Hypothalamus (tissue), 51 donors: Measurements from ENCODE around the gene NPW.

Source experiments
- DNase-seq, 51 donors: peaks; one replicate each; lab custom pipeline; 2025; lab: John Stamatoyannopoulos, UW

The NPW gene

GRCh38 chr16:2015117-2015946 lies 4.3 kb upstream of the NPW start:
- DNase-seq = no peak

GRCh38 chr16:2015947-2016208 lies 3.7 kb upstream of the NPW start:
- DNase-seq = no peak

GRCh38 chr16:2016407-2016922 lies 3.1 kb upstream of the NPW start:
- no peak for DNase-seq

- DNase-seq = no peak
Observed at GRCh38 chr16:2019921-2020831, 591 bp downstream of the NPW start.

GRCh38 chr16:2022723-2023091 lies 3.1 kb downstream of the NPW start:
- DNase-seq = no peak

- DNase-seq = peak; percentile 48 to 98 (median 85)
Observed at GRCh38 chr16:2023092-2024031, 3.8 kb downstream of the NPW start.

- DNase-seq = no peak
Observed at GRCh38 chr16:2024032-2024420, 4.4 kb downstream of the NPW start.

- DNase-seq = no peak
Observed at GRCh38 chr16:2025251-2025650, 5.7 kb downstream of the NPW start.

GRCh38 chr16:2025878-2026460 lies 6.4 kb downstream of the NPW start:
- DNase-seq = no peak

- DNase-seq = peak in 22 of 51 donors; percentile 5 to 67 (median 25)
Observed at GRCh38 chr16:2026461-2027023, 7.0 kb downstream of the NPW start, which contains the start of gene NHERF2. Gene NHERF2, plus strand, starts transcription at chr16:2026902. Its CDS starts 104 bp downstream, at chr16:2027006.

GRCh38 chr16:2027024-2028010 lies 7.7 kb downstream of the NPW start:
- peak in 1 of 51 donors; percentile 58 for DNase-seq

- DNase-seq = no peak
Observed at GRCh38 chr16:2028146-2028545, 8.6 kb downstream of the NPW start.

GRCh38 chr16:2028620-2029220 lies 9.1 kb downstream of the NPW start:
- DNase-seq = no peak

- no peak for DNase-seq
Observed at GRCh38 chr16:2029350-2029749, 9.8 kb downstream of the NPW start.

GRCh38 chr16:2030036-2030435 lies 10.5 kb downstream of the NPW start:
- DNase-seq = no peak

- no peak for DNase-seq
Observed at GRCh38 chr16:2031081-2031577, 11.5 kb downstream of the NPW start.

- DNase-seq = peak in 27 of 51 donors; percentile 14 to 75 (median 44)
Observed at GRCh38 chr16:2032285-2033056, 12.9 kb downstream of the NPW start.
